GM19395 (cell line): ENCODE data around the gene PURA.

Experiments
- ATAC-seq: cut with Tn5 transposase; IDR thresholded peaks from one replicate; pipeline ENCODE4 v1.9.1; 2021; ENCODE audit warnings: mild to moderate bottlenecking, moderate library complexity; ENCODE audit not compliant: unreplicated experiment

The PURA gene

DNA sequence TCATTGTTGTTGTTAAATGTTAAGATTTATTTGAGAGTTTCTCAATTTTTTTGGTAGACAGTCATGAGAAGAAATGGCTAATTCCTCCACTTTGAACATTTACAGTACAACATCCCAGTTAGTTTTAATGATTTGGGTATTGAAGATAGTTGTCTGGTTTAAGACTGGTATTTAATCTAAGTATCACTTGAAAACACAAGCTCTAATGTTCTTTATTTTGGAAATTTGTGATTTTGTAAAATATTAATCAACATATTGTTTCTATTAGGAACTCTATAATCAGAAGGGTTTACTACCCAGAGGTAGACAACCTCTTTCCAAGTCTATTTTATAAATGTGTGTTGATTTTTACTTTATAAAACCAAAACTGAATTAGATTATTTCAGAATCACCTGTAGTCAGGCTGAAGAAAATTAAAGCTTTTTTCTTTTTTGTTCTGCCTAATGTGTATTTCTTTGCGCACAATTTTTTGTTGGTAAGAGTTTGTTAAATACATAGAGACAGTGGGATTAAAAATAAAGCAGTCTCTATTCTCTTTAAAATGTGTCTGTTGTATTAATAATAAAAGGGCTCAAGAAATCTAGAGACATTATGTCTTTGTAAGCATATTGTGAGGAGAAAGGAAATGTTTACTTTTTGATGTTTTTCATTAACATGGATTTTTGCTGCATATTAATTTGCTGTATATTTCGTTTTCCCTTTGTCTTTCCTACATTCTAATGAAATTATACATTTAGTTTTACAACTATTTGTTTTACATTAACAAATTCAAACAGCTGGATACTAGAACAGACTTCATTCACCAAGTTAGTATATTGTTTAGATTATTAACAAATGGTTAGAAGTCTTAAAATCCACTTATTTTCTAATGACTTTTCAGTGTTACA lies 3.9 kb upstream of the PURA start:
- no peak for ATAC-seq

DNA sequence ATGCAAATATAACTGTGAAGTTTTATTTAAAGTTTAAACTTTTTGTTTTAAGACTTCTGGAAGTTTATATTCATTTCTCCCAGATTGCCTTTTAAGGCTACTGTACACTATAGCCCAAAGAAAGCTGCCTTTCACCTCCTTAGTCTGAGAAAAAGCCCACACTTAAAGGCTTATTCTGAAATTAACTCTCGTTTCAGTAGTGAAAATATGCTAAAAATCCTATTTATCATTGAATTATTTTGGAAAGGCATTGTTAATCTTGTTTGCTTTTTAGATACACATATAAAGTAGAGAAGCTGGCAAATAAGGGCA lies 3.3 kb upstream of the PURA start:
- ATAC-seq = no peak

DNA sequence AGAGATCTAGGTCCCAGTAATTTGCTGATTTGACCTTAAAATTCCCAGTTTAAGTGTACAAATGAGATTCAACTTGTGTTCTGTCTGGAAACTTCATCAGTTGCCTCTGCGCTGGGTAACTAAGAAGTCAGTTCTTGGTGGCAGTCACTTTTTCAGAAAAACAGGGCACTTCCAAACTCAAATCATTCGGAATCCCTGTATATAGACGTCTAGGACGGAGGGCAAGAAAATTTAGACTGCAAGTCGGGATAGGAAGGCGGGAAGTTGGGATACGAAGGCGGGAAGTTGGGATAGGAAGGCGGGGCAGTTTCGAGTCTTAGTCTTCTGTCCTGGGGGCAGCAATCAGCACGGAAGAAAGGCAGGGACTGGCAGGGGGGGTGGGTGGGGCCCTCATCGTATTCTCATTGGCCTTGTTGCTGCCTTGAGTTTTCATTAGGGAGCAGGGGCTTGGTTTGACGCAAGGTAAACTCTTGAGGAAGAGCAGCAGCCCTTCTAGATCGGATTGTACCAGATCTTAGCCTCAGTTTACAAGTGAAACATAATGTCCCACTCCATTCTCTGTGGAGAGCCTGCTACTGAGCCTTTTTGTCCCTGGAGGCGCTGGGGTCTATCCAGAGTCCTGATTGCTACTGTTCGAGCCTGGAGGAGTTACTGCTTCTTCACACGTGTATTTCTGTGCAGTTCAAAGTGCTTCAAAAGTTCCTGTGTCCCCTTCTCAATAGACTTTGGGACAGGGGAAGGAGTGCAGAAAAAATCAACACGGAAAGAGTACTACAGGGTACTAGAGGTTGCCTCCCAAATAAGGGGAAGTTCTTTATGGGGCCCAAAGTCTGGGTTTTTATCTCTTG lies 2.7 kb upstream of the PURA start:
- no peak for ATAC-seq

DNA sequence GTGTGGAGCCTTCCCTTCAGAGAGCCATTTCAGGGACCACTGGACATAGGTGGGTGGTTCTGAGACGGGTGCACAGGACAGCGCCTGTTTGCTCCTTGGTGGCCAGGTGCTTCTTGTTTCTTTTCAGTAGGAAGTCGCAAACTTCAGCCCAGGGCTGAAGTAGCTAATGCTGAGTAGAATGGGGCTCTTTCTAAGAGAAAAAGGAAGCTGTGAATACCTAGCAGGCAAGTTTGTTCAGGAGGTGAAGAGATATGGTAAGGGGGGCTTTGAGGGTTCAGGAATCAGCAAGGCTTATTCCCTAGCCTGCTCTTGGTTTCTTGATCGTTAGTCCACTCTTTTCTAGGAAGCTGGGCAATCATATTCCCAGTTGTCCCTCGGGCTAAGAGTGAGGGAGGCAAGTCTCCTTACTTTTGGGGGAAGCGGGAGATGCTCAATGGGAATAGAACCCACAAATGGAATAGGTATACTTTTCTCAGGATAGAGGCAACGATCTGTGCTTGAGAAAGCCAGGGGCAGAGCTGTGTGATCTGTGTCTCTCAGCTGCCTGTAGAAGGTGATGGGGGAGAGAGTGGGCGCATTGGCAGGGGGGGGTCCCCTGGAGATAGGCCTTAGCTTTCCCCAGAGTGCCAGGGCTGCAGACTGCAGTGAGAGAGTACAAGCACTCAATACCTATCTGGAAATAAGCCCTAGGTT lies 1.9 kb upstream of the PURA start:
- no peak for ATAC-seq

DNA sequence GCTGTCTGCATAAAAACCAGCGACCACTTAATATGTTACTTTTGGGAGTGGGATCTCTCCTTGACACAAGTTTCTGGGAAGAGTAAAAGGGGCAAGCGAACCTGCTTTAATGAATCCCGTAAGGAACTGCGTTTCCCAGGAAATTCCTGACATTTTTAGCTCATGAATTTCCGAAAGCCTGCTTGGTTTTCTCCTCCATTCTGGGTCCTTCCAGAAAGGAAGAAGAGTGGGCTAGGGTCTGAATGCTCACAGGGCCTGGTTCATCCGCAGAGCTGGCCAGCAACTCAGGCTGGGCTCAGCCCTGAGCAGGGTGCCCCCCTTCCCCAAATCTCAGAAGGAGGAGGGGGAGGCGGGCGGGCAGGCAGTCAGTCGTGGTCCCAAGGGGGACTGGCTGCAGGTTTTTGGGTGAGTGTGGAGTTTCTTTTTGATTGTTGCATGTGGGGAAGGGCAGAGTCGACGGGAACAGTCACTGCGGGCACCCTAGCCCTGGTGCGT lies 1.2 kb upstream of the PURA start:
- ATAC-seq = no peak

DNA sequence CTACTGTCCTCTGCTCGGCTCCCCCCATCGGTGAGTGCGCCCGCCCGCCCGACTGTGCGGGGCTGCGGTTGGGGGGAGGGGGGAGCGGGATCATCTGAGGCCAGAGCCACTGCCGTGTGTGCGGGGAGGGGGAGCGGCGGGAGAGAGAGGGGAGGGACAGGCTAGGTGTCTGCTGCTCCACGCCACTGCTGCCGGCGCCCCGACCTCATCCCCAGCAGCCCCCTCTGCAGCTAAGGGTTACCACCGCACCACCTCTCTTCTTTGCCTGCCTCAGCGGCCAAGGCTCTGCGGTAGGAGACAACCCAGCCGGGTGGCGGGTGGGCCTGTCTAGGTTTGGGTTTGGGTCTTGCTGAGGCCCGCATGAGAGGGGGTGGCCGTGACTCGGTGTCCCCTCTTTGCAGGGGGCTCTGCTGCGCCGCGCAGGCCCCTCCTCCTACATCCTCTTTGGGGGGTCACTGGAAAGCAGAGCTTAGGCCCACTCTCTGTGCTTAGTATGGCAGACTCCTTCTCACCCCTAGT lies 670 bp upstream of the PURA start:
- ATAC-seq = no peak

DNA sequence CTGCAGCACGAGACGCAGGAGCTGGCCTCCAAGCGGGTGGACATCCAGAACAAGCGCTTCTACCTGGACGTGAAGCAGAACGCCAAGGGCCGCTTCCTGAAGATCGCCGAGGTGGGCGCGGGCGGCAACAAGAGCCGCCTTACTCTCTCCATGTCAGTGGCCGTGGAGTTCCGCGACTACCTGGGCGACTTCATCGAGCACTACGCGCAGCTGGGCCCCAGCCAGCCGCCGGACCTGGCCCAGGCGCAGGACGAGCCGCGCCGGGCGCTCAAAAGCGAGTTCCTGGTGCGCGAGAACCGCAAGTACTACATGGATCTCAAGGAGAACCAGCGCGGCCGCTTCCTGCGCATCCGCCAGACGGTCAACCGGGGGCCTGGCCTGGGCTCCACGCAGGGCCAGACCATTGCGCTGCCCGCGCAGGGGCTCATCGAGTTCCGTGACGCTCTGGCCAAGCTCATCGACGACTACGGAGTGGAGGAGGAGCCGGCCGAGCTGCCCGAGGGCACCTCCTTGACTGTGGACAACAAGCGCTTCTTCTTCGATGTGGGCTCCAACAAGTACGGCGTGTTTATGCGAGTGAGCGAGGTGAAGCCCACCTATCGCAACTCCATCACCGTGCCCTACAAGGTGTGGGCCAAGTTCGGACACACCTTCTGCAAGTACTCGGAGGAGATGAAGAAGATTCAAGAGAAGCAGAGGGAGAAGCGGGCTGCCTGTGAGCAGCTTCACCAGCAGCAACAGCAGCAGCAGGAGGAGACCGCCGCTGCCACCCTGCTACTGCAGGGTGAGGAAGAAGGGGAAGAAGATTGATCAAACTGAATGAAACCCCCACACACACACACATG lies 654 bp downstream of the PURA start:
- ATAC-seq = peak; percentile 31

DNA sequence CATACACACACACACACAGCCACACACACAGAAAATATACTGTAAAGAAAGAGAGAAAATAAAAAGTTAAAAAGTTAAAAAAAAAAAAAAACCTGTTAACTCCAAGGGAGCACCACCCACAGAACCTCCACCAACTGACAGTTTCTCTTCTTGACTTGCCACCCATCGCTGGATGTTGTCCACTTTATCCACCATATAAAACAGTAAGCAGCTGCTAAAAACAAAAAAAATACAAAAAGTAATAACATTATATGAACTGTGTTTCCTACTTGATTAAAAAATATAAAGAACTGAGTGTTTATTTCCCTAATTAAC lies 1.2 kb downstream of the PURA start:
- no peak for ATAC-seq

DNA sequence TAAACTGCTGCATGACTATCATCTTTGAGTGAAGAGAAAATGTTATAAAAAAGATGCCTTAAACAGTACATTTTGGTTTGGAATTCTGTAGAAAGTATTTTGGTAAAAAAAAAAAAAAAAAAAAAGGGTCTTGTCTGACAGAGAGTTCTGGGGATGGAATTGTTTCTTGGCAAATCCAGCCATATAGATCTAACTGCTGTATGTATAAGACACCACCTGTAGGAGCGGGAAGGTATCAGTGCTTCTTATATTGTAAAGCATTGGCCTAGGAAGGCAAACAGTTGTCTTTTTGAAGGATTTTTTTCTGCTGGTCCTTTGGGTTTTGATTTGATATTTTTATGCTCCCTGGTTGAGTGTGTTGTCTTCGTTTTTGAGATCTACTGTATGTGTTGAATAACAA lies 2.8 kb downstream of the PURA start:
- ATAC-seq = no peak

DNA sequence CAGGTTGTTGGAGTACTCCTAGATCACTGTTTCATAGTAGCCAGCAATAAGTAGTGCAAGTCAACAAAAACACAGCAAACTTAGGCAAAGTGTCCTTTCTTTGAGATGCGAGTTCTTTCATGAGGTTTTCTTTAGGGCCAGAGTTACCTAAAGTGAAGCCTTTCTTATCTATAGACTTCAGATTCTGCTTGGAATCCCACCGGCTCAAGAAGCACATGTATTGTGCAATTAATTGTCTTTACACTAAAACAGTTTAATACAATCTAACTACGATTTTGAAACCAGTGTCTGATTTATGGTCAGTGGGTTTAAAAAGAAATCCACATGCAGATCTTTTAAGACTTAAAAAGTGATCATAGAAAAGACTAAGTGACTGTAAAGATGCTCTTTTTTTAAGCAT lies 3.6 kb downstream of the PURA start:
- no peak for ATAC-seq

DNA sequence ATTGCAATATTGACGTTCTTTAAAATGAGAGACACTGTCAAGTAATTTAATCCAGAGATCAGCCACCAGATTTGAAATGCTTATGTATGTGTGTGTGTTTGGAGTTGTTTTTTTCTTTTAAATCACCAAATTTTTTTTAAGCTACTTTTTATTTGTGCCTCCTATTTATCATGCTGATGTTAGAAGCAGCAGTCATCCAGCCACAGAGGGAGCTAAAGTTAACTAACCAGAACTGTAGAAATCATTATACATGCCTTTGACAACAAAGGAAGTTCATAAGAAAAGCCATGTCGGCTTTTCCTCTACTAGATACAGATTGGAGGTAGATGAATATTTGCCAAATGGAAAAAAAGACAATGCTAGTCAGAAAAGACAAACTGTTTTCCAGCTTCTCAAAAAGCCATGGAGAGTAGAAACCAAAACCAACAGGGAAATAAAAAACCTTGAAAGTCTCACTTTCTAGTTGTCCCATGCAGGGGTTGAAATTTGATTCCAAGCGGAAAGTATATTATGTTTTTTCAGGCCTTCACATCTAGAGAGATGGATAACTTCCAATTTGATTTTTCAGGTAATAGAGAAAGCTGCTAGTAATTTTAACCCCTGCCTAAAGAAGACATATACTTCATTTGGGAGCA lies 4.5 kb downstream of the PURA start:
- ATAC-seq = no peak

DNA sequence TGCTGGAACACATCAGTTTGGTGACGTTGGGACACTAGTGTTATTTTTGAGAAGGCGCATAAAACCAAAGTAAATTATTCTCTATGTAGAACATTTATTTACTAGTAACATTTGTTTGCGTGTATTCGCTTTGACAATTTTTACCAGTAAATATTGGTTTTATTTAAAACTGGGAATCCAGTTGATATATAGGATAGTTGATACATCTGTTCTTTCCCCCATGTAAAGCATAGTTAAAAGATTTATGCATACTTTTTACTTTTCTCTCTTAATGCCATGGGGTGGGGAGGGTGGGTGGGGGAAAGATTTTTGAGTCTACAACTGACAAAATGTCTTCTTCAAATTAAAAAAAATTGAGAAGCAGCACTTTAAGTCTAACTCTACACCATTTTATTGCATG lies 11.7 kb downstream of the PURA start, which contains the start of gene IGIP:
IGIP (plus strand) TSS at position 301 of the 400 bp plus-strand sequence. CDS start 2,540 bp downstream, outside the sequence.
- ATAC-seq = no peak

DNA sequence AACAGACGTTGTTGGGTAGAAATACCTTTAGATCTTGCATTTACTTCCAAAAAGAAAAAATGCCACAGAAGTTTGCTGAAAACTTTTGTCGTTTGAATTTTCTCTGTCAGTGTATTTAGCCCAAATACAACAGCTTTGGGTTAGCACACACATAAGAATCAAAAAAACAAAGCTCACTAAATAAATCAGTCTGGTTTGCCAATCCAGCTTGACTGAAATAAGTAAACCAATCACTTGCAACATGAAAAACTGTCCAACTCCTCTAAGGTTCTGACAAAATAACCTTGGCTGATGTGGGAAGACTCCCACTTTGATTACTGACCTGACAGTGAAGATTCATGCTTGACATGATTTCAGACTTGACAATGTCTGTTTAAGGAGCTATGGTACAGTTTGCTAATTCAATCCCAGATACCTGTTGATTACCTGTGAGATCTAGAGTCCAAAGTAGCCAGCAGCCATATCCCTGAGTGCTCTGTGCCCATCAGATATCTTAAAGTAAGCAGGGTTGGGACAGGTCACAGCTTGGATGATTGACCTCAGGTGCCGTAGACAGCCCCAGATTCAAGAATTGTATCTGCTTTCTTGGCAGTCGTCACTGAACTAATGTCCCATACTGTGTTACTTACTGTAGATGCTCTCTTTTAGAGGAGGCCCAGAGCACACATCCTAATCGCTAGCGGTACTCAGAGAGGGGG lies 12.6 kb downstream of the PURA start:
- no peak for ATAC-seq

DNA sequence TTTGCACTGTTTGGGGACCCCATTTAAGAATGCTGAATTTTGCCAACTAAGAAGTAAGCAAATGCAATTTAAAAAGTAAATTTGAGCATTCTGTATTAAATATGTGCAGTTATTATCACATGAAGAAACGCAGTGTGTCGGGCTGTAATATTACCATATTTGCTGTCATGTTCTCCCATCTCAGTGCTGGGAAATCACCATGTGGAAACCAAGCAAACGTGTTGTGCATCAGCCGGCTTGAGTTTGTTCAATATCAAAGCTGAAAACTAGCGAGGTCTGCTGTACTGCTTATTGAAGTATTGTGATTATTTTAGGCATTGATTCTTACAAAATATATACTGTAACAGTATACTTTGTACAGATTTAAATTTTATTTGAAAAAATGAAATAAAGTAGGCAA lies 14.5 kb downstream of the PURA start:
- ATAC-seq = no peak

DNA sequence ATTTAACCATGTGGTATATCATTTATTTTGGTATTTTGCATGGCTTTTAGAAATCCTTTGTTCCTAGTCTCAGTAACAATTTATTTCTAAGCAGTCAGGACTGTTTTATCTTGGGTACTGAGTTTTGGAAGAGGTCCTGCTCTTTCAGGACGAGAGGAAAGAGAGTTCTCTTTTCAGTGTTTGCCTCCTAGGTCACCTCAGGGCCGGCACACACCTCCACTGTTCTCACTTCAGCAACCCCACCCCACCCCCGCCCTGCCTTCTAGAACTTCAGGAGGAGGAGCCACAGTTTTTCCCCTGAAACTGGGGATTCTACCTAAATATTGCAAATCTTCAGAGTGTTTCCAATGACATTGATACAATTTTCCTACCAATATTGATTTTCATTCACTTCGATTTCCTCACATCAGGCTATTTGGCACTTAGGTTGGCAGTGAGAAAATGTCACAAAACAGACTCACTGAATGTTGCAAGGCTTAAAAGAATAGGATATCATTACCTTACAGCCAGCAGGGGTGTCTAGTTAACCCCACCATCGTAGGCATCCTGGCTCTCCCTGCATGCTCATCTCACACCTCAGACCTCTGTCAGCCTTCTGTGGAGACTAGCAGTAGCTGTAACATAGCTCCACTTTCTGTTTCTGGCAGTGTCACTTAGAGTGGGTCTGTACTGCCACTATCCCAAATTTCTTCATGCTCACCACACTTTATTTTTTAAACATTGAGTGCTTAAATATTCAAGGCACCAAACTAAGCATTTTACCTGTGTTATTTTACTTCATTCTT lies 17.2 kb downstream of the PURA start:
- ATAC-seq = no peak

DNA sequence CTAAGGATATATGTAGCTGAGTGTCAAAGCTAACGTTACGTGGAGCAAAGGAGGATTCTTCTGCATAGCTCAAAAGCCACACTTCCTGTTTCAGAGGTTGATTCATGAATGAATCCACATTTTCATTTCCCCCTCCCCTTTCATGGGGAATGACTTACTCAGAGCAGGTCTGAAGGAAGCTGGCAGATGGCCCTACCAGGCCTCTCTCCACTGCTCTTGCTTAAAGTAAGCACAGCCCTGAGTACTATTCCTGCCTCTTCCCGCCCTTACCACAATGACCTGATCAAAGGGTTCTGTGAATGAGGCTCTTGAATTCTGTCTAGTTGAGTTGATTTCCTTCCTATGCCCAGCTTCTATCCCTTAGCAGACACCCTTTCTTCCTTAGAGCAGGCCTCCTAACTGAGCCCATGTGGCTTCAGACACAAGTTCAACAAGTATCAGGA lies 18.1 kb downstream of the PURA start:
- no peak for ATAC-seq

DNA sequence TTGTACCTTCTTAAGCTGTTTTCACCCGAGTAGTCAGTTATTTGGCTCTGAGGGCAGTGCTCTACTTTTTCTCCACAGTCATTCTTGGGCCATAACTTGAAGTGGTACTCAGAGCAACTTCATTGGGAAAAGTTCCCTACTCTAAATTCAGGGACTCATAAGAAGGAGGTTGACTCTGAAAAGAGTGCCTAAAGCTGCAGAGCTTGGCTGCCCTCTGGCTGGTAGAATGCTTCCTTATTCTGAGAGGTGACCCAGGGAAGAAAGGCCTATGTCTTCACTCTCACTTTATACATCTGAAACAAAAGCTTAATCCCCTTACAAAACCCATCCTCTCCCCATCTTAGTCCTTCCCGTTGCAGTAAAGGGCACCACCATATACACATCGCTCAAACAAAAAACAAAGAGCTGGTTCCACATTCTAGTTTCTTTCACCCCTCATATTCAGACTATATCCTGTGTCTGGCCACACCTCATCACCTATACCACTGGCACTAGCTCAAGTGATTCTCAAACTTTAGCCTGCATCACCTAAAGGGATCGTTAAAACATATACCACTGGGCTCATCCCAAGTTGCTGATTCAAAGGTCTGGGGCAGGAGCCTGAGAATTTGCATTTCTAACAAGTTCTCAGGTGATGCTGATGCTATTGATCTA lies 19.7 kb downstream of the PURA start:
- no peak for ATAC-seq
